ENCODE data around the gene KLK14.

KLK14 gene

DNA sequence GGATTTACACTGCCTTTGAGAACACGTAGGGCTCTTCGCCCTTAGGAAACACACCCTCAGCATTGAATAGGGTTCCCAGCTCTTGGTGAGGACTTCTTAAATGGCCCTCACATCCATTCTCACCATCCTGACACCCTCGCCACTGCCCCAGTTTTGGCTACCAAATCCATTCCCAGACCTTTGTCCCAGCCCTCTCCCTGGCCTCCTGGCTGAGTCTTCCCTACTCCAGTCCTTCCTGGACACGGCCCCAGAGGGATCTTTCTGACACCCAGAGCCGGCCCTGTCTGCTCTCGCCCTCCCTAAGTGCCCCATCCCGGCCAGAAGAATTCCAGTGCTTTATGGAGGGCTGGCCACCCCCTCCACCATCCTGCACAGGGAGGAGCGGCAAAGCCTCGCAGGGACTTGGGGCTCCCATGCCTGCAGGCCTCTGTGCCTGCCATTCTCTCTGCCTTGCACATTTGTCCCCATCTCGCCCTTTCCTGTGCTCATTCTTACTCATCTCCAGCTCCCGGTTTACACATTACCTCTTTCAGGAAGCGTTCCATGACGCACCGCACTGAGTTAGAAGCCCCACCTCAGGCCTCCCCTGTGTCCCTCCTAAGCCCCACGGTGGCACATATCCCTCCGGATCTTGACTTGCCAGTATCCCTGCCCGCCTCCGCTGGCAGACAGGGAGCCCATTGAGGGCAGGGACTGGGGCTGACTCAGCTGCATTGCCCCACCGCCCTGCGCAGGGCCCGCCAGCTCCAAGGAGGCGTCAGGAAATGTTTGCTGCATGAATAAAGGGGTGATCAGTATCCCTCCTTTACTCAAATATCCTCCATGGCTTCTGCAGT lies 11.0 kb upstream of the KLK14 start:
- TF ChIP-seq, protein P1, sequence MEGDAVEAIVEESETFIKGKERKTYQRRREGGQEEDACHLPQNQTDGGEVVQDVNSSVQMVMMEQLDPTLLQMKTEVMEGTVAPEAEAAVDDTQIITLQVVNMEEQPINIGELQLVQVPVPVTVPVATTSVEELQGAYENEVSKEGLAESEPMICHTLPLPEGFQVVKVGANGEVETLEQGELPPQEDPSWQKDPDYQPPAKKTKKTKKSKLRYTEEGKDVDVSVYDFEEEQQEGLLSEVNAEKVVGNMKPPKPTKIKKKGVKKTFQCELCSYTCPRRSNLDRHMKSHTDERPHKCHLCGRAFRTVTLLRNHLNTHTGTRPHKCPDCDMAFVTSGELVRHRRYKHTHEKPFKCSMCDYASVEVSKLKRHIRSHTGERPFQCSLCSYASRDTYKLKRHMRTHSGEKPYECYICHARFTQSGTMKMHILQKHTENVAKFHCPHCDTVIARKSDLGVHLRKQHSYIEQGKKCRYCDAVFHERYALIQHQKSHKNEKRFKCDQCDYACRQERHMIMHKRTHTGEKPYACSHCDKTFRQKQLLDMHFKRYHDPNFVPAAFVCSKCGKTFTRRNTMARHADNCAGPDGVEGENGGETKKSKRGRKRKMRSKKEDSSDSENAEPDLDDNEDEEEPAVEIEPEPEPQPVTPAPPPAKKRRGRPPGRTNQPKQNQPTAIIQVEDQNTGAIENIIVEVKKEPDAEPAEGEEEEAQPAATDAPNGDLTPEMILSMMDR (IDR thresholded peaks at IDR 0.05; ENCODE audit: low read depth, low read length) = no peak
- no peak for DNase-seq (ENCODE audit: extremely low read depth, low read depth)

DNA sequence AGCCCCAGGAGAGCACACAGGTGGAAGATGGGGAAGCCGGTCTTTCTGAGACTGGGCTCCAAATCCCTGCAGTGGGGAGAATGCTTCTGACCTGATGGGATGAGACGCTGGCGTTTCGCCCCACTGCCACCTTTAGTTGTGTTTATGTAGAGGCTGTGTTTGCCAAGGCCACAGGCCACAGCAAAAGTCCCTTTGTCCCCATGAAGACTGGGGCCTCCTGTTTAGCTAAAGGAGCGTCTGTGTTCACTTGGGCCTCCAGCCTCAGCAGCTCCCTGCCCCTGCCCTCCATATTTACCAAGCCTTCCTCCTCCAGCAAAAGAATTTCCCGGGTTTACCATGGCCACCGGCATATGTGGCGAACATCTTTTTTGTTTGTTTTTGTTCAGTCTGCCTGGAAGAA lies 10.4 kb upstream of the KLK14 start:
- DNase-seq (ENCODE audit: extremely low read depth, low read depth) = no peak
- TF ChIP-seq, protein P1 (IDR thresholded peaks at IDR 0.05; ENCODE audit: low read depth, low read length) = no peak

DNA sequence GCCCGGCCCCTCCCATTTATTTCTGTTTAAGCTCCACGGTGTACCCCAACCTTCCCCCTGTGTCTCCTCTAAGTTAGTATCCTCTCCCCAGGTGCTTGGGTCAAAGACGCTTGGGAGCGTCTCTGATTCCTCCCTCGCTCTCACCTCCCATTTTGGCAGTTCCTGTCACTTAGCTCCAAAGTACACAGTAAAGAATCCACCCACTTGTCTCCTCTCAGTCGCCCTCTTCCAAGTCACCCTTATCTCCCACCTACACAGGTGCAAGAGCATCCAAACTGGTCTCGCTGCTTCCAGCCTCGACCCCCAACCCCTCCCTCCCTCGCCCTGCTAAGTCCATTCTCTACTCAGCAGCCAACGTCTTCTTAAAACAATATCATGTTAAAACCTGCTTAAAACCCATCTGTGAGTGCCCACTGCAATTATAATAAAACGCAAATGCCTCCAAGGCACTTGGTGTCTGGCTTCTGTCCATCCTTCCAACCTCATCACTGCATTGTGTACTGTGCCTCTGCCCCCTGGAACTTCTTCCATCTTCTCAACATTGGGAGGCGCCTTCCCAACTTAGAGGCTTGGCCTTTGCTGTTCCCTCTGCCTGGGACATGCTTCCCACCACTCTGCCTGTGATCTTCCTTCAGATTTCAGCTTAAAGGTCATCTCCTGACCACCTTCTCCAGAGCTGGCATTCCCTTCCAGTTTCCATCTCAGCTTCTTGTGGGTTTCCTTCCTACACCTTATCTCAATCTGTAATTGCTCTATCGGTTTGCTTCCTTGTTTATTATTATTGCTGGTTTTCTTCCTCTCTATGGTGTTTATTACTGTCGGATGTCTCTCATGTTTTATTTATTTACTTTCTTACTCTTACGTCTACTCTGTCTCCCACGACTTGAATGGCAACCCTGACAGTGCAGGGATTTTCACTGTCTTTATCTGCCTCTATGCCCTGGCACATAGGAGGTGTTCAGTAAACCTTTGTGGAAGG lies 9.5 kb upstream of the KLK14 start:
- DNase-seq (ENCODE audit: extremely low read depth, low read depth) = no peak

DNA sequence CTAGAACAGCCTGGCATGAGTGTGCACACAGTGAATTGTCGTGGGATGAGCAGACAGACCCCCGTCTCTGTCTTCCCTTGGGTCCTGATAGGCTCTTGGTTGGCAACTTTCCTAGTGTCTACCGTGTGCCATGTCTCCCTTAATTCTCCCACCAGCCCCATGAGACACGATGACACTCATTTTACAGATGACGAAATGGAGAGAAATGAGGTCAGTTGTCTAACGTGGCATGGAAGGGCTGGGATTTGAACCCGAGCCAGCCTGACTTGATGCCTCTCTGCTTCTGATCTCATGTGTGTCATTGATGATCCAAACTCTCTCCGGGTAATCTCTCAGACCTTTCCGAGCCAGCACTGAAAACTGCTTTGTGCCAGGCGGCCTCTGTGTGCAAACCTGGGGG lies 8.4 kb upstream of the KLK14 start:
- TF ChIP-seq, protein P1 (IDR thresholded peaks at IDR 0.05; ENCODE audit: low read depth, low read length) = no peak
- DNase-seq (ENCODE audit: extremely low read depth, low read depth) = no peak

More for the DNA sequence above, 9.5 kb upstream of the KLK14 start:
- TF ChIP-seq, protein P1 (IDR thresholded peaks at IDR 0.05; ENCODE audit: low read depth, low read length) = no peak

DNA sequence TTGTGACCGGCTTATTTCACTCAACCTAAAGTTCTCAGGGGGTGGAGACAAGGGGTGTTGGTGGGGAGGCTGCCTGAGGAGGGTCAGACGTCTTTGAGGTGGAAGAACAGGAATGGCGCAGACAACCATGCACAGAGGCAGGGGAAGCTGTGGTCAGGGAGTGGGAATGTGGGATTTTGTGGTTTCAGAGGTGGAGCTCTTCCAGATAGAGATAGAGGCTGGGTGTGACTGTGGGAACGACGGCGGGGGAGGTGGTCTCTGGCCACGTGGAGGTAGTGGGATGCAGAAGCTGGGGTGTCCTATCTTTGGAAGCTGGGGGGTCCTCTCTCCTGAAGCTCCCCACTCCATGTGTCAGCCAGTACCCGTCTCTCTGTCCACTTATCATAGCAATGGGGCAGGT lies 7.8 kb upstream of the KLK14 start:
- TF ChIP-seq, protein P1 (IDR thresholded peaks at IDR 0.05; ENCODE audit: low read depth, low read length) = no peak
- no peak for DNase-seq (ENCODE audit: extremely low read depth, low read depth)

DNA sequence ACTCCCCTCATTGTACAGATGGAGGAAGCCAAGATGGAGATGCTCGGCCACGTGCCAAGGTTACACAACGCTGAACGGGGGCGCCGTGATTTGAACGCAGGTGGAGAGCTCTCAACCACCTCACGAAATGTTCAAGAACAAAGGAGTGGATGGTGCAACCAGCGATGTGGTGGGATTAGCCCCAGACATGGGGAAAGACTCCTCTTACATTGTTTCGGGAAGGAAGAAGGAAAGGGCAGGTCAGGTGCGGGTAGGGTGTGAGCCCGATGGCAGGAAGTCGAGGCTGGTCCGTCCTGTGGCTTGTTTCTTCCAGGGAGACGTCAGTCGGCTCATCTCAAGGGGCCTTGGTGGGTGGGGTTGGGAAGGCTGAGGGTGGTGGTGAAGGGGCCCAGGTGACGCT lies 7.1 kb upstream of the KLK14 start:
- no peak for DNase-seq (ENCODE audit: extremely low read depth, low read depth)

More for the DNA sequence above, 7.1 kb upstream of the KLK14 start:
- TF ChIP-seq, protein P1 (IDR thresholded peaks at IDR 0.05; ENCODE audit: low read depth, low read length) = no peak
